HFFc6 (cell line): ENCODE measurements around the gene AARSD1. TPM values are rescaled to one million over a fixed set of nuclear protein-coding genes. Genes with fewer than 3 reads are reported as not detected.
"Not testable (repeated sequence)": the region's sequence is repeated elsewhere in the genome, so short reads cannot be mapped to it uniquely, and the experiment has no call there.

Source experiments
- DNase-seq: peaks from one replicate; pipeline ENCODE4 v3.0.0-alpha.2; 2018
- H3K27ac Mint-ChIP-seq: 2 replicates; pipeline ENCODE4 v1.8.0; 2020; ENCODE audit warnings: mild to moderate bottlenecking, mixed read lengths
- H3K27me3 Mint-ChIP-seq: 2 replicates; pipeline ENCODE4 v1.8.0; 2021; ENCODE audit warnings: mild to moderate bottlenecking, moderate library complexity, mixed read lengths; ENCODE audit not compliant: insufficient read depth
- H3K36me3 Mint-ChIP-seq: 2 replicates; pipeline ENCODE4 v1.8.0; 2021; ENCODE audit warnings: low read depth, mixed read lengths
- H3K4me1 Mint-ChIP-seq: 2 replicates; pipeline ENCODE4 v1.8.0; 2020; ENCODE audit warnings: low read depth, mixed read lengths
- H3K4me3 Mint-ChIP-seq: 2 replicates; pipeline ENCODE4 v1.8.0; 2020; ENCODE audit warnings: mild to moderate bottlenecking, moderate library complexity, mixed read lengths
- H3K9me3 Mint-ChIP-seq: 2 replicates; pipeline ENCODE4 v1.8.0; 2020; ENCODE audit warnings: mild to moderate bottlenecking, mixed read lengths
- CTCF ChIP-seq: fragments of 200-600 bp; sonication (generic); IDR thresholded peaks from 2 replicates; pipeline ENCODE4 v1.5.0; 2021; ENCODE audit warnings: antibody characterized with exemption, mild to moderate bottlenecking
- total RNA-seq, 6 experiments: library from RNA; stranded (reverse); fragmentation: NEBNext Ultra II Directional; extraction: Animal tissue kit (Norgen Biotek cat#: 25700); gene quantifications; 2 replicates in 1 of 6; 3 replicates in 5 of 6; pipeline ENCODE4 v1.2.3, GENCODE V29; 2021

The AARSD1 gene
- total RNA-seq, 6 experiments from 2014 or later = 42.5 to 54.5 (median 47.1) TPM

GRCh38 chr17:42997390-42997983 lies 33.2 kb upstream of the AARSD1 start:
- no peaks in the 10 kb centered on the region; the same call in 1 of the 2 replicates for H3K27me3 Mint-ChIP-seq
- DNase-seq = no peak
- peaks cover 45% of the 10 kb centered on the region for H3K36me3 Mint-ChIP-seq
- no peak for TF ChIP-seq CTCF
- H3K4me1 Mint-ChIP-seq = peaks cover 30% of the 10 kb centered on the region
- no peaks in the 10 kb centered on the region for H3K9me3 Mint-ChIP-seq
- H3K4me3 Mint-ChIP-seq = peak overlapping the region; percentile 99
- peak overlapping the region; percentile 100 for H3K27ac Mint-ChIP-seq

GRCh38 chr17:42993913-42994312 lies 29.7 kb upstream of the AARSD1 start:
- not testable (repeated sequence) for H3K27ac Mint-ChIP-seq

GRCh38 chr17:42992872-42993271 lies 28.6 kb upstream of the AARSD1 start:
- TF ChIP-seq CTCF = no peak

More at GRCh38 chr17:42993913-42994312, 29.7 kb upstream of the AARSD1 start:
- H3K9me3 Mint-ChIP-seq, DNase-seq, H3K4me3 Mint-ChIP-seq, H3K27me3 Mint-ChIP-seq: not testable (repeated sequence)
- peaks cover 42% of the 10 kb centered on the region for H3K4me1 Mint-ChIP-seq
- H3K36me3 Mint-ChIP-seq = peaks cover 47% of the 10 kb centered on the region

GRCh38 chr17:42991471-42991870 lies 27.2 kb upstream of the AARSD1 start:
- Mint-ChIP-seq H3K4me1 (peaks cover 36% of the 10 kb centered on the region), H3K27ac (peak overlapping the region; percentile 89), H3K27me3 (no peaks in the 10 kb centered on the region), H3K36me3 (peaks cover 52% of the 10 kb centered on the region), H3K9me3 (no peaks in the 10 kb centered on the region), H3K4me3 (peak overlapping the region; percentile 68; the same call in 1 of the 2 replicates)
- no peak for TF ChIP-seq CTCF
- no peak for DNase-seq

More at GRCh38 chr17:42992872-42993271, 28.6 kb upstream of the AARSD1 start:
- H3K27ac Mint-ChIP-seq = no peak overlapping the region
- no peak for DNase-seq
- peaks cover 51% of the 10 kb centered on the region for H3K36me3 Mint-ChIP-seq
- H3K27me3 Mint-ChIP-seq = no peaks in the 10 kb centered on the region
- H3K9me3 Mint-ChIP-seq = no peaks in the 10 kb centered on the region
- no peak overlapping the region for H3K4me3 Mint-ChIP-seq
- H3K4me1 Mint-ChIP-seq = peaks cover 46% of the 10 kb centered on the region

- H3K27me3 Mint-ChIP-seq = no peaks in the 10 kb centered on the region
- H3K9me3 Mint-ChIP-seq = no peaks in the 10 kb centered on the region
- peaks cover 57% of the 10 kb centered on the region for H3K36me3 Mint-ChIP-seq
- peak; percentile 86 for DNase-seq
- no peak for TF ChIP-seq CTCF
- H3K4me3 Mint-ChIP-seq = peak overlapping the region; percentile 68
- peaks cover 36% of the 10 kb centered on the region for H3K4me1 Mint-ChIP-seq
- peak overlapping the region; percentile 89 for H3K27ac Mint-ChIP-seq
Measured at GRCh38 chr17:42989726-42990652, 25.7 kb upstream of the AARSD1 start.

GRCh38 chr17:42989141-42989540 lies 24.9 kb upstream of the AARSD1 start:
- Mint-ChIP-seq H3K27ac (peak overlapping the region; percentile 89), H3K4me3 (peak overlapping the region; percentile 68), H3K36me3 (peaks cover 52% of the 10 kb centered on the region), H3K27me3 (no peaks in the 10 kb centered on the region), H3K4me1 (peaks cover 36% of the 10 kb centered on the region), H3K9me3 (no peaks in the 10 kb centered on the region)
- no peak for TF ChIP-seq CTCF
- no peak for DNase-seq
